ENCODE results near the gene PCED1B. TPM values are rescaled to one million over a fixed set of nuclear protein-coding genes. Genes with fewer than 3 reads are reported as not detected.
"Not testable (repeated sequence)": the region's sequence is repeated elsewhere in the genome, so short reads cannot be mapped to it uniquely, and the experiment has no call there.

Gene PCED1B
- total RNA-seq, 2 donors from 2014 or later = 6.6 to 12.3 TPM

DNA sequence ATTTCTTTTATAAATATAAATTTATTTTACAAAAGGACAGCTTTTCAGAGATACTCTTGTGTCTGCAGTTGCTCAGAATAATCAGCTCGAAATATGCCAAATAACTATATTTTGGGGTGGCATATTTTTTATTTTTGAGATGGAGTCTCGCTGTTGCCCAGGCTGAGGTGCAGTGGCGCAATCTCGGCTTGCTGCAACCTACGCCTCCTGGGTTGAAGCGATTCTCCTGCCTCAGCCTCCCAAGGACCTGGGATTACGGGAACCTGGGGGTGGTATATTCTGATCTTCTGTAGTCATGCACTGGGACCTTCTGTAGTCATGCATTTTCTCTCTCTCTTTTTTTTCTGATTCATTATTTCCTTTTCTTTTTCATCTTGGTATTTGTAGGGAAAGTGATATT is 135.3 kb downstream of the PCED1B start:
- TF ChIP-seq, protein P1, sequence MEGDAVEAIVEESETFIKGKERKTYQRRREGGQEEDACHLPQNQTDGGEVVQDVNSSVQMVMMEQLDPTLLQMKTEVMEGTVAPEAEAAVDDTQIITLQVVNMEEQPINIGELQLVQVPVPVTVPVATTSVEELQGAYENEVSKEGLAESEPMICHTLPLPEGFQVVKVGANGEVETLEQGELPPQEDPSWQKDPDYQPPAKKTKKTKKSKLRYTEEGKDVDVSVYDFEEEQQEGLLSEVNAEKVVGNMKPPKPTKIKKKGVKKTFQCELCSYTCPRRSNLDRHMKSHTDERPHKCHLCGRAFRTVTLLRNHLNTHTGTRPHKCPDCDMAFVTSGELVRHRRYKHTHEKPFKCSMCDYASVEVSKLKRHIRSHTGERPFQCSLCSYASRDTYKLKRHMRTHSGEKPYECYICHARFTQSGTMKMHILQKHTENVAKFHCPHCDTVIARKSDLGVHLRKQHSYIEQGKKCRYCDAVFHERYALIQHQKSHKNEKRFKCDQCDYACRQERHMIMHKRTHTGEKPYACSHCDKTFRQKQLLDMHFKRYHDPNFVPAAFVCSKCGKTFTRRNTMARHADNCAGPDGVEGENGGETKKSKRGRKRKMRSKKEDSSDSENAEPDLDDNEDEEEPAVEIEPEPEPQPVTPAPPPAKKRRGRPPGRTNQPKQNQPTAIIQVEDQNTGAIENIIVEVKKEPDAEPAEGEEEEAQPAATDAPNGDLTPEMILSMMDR (IDR thresholded peaks at IDR 0.05) = no peak
- H3K27ac ChIP-seq = no peak overlapping the region
- ATAC-seq (ENCODE audit: insufficient number of reproducible peaks, low FRiP score, low read depth) = no peak

DNA sequence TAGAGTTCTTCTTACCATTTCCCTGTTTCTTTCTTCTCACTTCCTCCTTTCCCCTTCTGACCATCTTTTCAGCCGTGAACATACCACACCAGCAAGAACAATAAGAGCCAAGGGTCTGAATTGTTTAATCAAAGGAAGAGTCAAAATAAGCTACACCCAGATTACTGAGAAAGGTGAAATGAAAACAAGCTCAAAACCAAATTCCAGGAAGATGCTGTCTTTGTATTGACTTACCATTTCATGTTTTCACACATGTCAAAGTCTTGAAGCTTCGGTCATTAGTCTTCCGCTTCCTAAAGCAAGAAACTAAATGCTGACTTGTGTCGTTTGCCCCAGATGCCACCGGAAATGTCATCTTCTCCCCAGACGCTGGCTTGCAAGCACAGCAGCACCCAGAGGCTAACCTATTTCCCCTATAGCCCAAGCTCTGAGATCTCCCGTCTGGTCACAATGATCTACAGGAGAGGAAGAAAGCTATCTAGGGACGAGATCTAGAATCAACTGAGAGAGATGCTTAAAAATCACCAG is 136.8 kb downstream of the PCED1B start:
- no peak for DNase-seq (ENCODE audit: low spot score)
- ATAC-seq (ENCODE audit: insufficient number of reproducible peaks, low FRiP score, low read depth) = no peak
- peak overlapping the region; percentile 39 for H3K4me3 ChIP-seq

More for the DNA sequence above, 135.3 kb downstream of the PCED1B start:
- H3K27me3 ChIP-seq (replicated peaks; ENCODE audit: insufficient read depth) = no peaks in the 10 kb centered on the region
- H3K4me1 ChIP-seq (ENCODE audit: control insufficient read depth in 1 of 2, low read depth in 2 of 2) = peaks cover 4 to 6% of the 10 kb centered on the region in 2 donors
- peak overlapping the region; percentile 39 for H3K4me3 ChIP-seq
- H3K9me3 ChIP-seq = no peaks in the 10 kb centered on the region
- no peak for DNase-seq (ENCODE audit: low spot score)
- H3K36me3 ChIP-seq = no peaks in the 10 kb centered on the region

GRCh38 chr12:47217595-47217869 is 138.1 kb downstream of the PCED1B start:
- DNase-seq (ENCODE audit: low spot score); ATAC-seq (ENCODE audit: insufficient number of reproducible peaks, low FRiP score, low read depth); H3K9me3 ChIP-seq; H3K4me1 ChIP-seq (ENCODE audit: control insufficient read depth in 1 of 2, low read depth in 2 of 2); H3K36me3 ChIP-seq; H3K27me3 ChIP-seq (replicated peaks; ENCODE audit: insufficient read depth); H3K27ac ChIP-seq: not testable (repeated sequence)
- peak overlapping the region; percentile 39 for H3K4me3 ChIP-seq

More for the DNA sequence above, 136.8 kb downstream of the PCED1B start:
- Histone ChIP-seq H3K36me3 (no peaks in the 10 kb centered on the region), H3K4me1 (ENCODE audit: control insufficient read depth in 1 of 2, low read depth in 2 of 2) (peaks cover 4 to 6% of the 10 kb centered on the region in 2 donors), H3K27me3 (replicated peaks; ENCODE audit: insufficient read depth) (no peaks in the 10 kb centered on the region), H3K27ac (no peak overlapping the region), H3K9me3 (no peaks in the 10 kb centered on the region)
- TF ChIP-seq, protein P1 (IDR thresholded peaks at IDR 0.05) = no peak

DNA sequence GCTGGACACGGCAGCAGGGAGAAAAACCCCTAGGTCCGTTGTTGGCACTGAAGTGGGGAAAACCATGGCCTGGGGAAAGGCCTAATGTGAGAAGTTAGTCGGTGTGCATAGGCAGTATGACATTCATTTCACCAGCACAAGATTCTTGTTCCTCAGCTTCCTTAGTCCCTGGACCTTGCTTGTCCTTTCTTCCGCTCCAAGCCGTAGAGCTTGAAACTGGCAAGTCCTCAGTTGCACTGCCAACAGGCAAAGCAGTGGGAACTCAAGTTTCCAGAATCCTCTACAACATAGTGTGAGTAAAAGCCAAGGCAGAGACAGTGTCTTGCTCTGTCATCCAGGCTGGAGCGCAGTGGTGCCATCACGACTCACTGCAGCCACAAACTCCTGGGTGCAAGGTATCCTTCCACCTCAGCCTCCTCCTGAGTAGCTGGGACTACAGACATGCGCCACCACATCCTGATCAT is 138.8 kb downstream of the PCED1B start:
- Histone ChIP-seq H3K27ac (no peak overlapping the region), H3K4me1 (ENCODE audit: control insufficient read depth in 1 of 2, low read depth in 2 of 2) (peaks cover 6 to 10% of the 10 kb centered on the region in 2 donors), H3K9me3 (no peaks in the 10 kb centered on the region), H3K4me3 (peak overlapping the region; percentile 39), H3K36me3 (no peaks in the 10 kb centered on the region), H3K27me3 (replicated peaks; ENCODE audit: insufficient read depth) (no peaks in the 10 kb centered on the region)
- ATAC-seq (ENCODE audit: insufficient number of reproducible peaks, low FRiP score, low read depth) (no peak), DNase-seq (ENCODE audit: low spot score) (no peak)
- TF ChIP-seq, protein P1 (IDR thresholded peaks at IDR 0.05) = no peak

DNA sequence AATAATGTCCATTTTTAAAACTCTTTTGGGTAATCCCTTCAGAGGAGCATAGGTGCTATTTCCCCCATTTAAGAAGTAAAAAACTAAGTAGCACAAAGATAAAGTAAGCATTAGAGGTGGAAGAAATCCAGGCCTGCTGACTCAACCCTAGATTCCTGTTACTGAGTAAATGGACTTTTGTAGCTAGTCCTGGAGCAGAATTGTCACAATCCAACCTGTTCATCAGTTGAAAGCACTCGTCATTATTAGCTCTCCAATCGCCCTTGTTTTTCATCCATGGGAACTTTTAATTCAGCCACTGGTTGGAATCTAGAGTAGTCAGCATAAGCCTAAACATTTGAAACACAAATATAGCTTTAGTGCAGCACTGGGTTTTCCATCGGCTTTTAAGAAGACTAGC is 139.8 kb downstream of the PCED1B start:
- ATAC-seq (ENCODE audit: insufficient number of reproducible peaks, low FRiP score, low read depth) (no peak), DNase-seq (ENCODE audit: low spot score) (no peak)
- Histone ChIP-seq H3K4me3 (no peak overlapping the region), H3K27ac (no peak overlapping the region), H3K9me3 (no peaks in the 10 kb centered on the region), H3K36me3 (no peaks in the 10 kb centered on the region), H3K27me3 (replicated peaks; ENCODE audit: insufficient read depth) (no peaks in the 10 kb centered on the region), H3K4me1 (ENCODE audit: control insufficient read depth in 1 of 2, low read depth in 2 of 2) (peaks cover 3 to 16% of the 10 kb centered on the region in 2 donors)
- TF ChIP-seq, protein P1 (IDR thresholded peaks at IDR 0.05) = no peak
